NB4 (cell line): Measurements from ENCODE around the gene TSTD2.

Source experiments
- DNase-seq: peaks from one replicate; pipeline ENCODE4 v3.0.0; 2010; ENCODE audit warnings: low read depth
- H3K4me3 ChIP-seq: one replicate; pipeline ENCODE4 v1.5.1; 2011; ENCODE audit warnings: mild to moderate bottlenecking, low read depth, low read length, moderate library complexity
- CTCF ChIP-seq: IDR thresholded peaks from one replicate; pipeline ENCODE4 v1.5.1; 2012; ENCODE audit warnings: low read depth, low read length
- MAX ChIP-seq: IDR thresholded peaks from 2 replicates; pipeline ENCODE4 v1.6.1; 2011; ENCODE audit warnings: low read depth, low read length
- MYC ChIP-seq: IDR thresholded peaks from 2 replicates; pipeline ENCODE4 v1.6.1; 2011; ENCODE audit warnings: low read depth, low read length
- POLR2A ChIP-seq: IDR thresholded peaks from 2 replicates; pipeline ENCODE4 v1.6.1; 2011; ENCODE audit warnings: mild to moderate bottlenecking; ENCODE audit not compliant: insufficient read length; ENCODE audit errors: extremely low read depth

The TSTD2 gene

DNA sequence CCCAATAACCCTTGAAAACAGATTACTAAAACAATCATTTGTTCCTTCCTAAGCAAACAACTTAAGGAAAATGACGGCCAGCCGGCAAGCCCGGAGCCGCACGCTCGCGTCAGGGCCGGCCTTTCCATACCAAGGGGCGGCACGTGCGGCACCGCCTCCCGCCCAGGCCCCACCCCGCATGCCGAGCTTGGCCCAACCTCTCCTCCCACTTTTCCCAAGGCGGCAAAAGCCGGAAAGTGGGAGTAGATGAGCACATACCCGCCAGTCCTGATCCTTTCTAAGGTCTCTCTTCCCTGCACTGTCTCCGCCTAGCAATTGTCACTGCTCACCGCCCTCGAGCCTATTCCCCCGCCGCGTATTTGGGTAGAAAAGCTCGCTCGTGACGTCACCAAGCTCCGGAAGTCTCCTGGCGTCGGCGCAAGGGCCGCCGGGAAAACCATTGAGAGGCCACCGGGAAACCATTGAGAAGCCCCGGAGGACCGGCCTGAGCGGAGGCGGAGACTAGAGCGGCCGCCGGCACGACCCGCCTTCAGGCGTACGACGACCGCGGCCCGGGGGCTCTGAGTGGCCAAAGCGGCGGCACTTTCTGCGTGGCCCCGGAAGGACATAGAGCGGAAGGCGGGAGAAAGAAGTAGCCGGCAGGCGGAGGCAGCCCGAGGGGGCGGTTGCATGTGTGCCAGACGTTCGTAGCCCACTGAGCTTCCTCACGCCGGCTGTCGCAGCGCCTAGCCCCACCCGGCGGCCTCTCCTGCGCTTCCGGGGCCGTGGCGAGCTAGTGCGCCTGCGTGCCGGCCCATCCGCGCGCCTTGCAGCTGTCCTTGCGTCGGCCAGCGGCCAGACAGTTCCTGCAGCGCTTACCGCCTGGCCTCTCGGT, at the start of gene TSTD2, which contains the start of gene NCBP1:
Gene TSTD2, minus strand, starts transcription at position 384 of the 874 bp plus-strand sequence. CDS start 5,806 bp downstream, outside the sequence.
Gene NCBP1, plus strand, starts transcription at position 837 of the 874 bp plus-strand sequence. CDS start 61 bp downstream, outside the sequence.
- TF ChIP-seq POLR2A (peak; percentile 89), CTCF (no peak), MYC (peak; percentile 84), MAX (peak; percentile 92)
- H3K4me3 ChIP-seq: peak within 1 kb of the TSS; percentile 78
- peak; percentile 98 for DNase-seq

DNA sequence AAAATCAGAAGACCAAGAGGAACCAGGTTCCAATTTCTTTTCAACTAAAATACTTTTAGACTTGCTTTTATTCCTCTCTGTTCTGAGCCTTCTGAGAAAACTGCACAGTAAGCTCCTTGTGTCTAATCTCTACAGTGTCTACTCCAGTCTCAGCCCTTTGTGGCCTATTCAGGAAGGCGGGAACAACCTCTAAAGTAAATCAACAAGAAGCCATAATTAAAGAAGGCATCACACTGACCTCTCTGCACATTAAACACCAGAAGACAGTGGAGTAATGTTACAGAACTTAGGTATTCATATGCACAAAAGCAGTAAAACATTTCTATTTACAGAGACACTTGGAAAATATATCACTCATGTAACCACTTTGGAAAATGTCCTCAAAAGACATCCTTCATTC, 49.1 kb upstream of the TSTD2 start:
- TF ChIP-seq MYC (no peak), POLR2A (no peak), MAX (no peak), CTCF (no peak)

GRCh38 chr9:97675655-97676054, 42.5 kb upstream of the TSTD2 start:
- TF ChIP-seq MAX: no peak
- no peak for TF ChIP-seq CTCF
- TF ChIP-seq MYC: no peak
- no peak for TF ChIP-seq POLR2A
- H3K4me3 ChIP-seq: no peak overlapping the region
- no peak for DNase-seq

More for the DNA sequence above, 49.1 kb upstream of the TSTD2 start:
- no peak for DNase-seq
- H3K4me3 ChIP-seq: no peak overlapping the region

DNA sequence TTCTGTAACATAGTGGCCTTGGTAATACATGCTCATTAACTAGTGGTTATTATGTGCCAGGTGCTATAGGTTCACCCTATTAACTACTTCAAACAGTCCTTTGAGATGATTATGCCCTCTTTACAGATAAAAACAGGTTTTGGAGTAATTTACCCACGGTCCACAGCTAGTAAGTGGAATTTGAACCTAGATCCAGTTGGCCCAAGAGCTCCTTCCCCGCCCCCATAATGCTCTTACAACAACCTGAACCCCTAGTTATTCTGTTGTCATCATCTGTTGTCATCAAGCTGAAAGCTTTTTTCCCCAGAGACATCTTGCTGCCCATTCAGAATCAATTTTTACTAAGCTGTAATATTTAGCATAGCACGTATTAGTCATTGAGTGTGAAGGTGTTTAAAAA, 40.8 kb upstream of the TSTD2 start:
- DNase-seq: no peak
- TF ChIP-seq MYC (no peak), CTCF (no peak), MAX (no peak), POLR2A (no peak)
- no peak overlapping the region for H3K4me3 ChIP-seq

DNA sequence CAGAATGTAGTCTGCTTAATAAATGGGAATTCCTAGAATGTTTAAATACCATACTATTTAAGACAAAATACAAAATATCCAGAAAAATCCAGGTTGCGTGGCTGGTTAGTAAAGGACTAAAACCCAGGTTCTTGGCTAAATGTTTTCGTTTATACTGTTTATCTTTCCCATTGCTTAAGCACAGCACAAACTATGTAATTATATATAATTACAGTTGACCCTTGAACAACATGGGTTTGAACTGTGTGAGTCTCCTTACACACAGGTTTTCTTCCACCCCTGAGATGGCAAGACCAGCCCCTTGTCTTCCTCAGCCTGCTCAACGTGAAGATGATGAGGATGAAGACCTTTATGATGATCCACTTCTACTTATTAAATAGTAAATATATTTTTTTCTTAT, 39.2 kb upstream of the TSTD2 start:
- no peak for TF ChIP-seq MYC
- TF ChIP-seq MAX: no peak
- no peak for TF ChIP-seq CTCF
- DNase-seq: no peak
- no peak overlapping the region for H3K4me3 ChIP-seq
